GM18507 (cell line): ENCODE data around the gene TCL1B.
"Not testable (repeated sequence)": the region's sequence is repeated elsewhere in the genome, so short reads cannot be mapped to it uniquely, and the experiment has no call there.

Source experiments
- DNase-seq: peaks from one replicate; pipeline ENCODE4 v3.0.0; 2011; ENCODE audit warnings: low read depth; ENCODE audit not compliant: insufficient read length; ENCODE audit errors: extremely low spot score
- FAIRE-seq: peaks from 2 replicates; lab custom pipeline; 2011; peaks lifted over from hg19 to GRCh38; lab: Jason Lieb, UNC

Gene TCL1B

GRCh38 chr14:95665530-95665929 is 20.7 kb upstream of the TCL1B start:
- peak; percentile 56 for FAIRE-seq
- not testable (repeated sequence) for DNase-seq

DNA sequence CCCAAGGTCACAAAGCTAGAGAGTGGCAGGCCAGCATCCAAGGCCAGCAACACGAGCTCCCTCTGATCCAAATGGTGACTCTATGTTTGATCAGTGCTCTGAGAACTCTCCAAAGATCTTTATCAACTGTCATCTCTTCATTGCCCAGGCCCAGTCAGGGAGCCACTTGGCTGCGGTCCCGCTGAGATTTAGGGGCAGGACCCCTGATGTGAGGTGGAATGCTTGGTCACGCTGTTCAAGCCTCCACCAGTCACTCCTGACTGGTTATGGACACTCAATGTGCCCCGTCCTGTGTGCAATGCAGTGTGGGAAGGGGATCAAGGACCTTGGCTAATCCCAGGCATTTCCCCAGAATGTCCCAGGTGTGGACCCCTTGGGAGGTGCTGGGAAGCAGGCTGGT is 19.8 kb upstream of the TCL1B start:
- FAIRE-seq (no peak), DNase-seq (no peak)

- DNase-seq, result no peak
- peak; percentile 24 for FAIRE-seq
Observed at GRCh38 chr14:95667249-95667693, 19.0 kb upstream of the TCL1B start.

DNA sequence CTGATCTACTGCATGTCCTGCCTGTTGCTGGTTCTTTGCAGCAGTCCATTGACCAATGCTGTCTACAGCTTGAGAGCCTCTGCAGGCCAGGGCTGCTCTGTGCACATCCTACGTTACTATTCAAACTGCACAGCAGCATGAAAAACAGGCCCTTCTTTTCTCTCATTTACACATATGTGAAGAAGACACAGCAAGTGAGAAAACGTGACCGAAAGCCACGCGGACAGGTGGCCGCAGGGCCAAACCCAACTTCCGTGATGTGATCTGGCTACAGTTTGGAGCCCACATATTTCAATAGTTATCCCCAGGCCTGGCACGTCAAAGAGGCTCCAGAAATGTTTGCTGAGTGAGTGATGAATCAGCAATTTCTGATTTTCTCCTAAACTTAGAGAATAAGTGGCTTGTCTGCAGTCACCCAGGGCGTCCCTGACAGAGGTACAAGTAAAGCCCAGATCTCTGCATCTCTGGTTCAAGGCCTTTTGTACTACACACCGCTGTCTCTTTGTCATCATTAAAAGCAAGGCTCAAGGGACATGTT is 17.9 kb upstream of the TCL1B start:
- FAIRE-seq (peak; percentile 64), DNase-seq (no peak)

DNA sequence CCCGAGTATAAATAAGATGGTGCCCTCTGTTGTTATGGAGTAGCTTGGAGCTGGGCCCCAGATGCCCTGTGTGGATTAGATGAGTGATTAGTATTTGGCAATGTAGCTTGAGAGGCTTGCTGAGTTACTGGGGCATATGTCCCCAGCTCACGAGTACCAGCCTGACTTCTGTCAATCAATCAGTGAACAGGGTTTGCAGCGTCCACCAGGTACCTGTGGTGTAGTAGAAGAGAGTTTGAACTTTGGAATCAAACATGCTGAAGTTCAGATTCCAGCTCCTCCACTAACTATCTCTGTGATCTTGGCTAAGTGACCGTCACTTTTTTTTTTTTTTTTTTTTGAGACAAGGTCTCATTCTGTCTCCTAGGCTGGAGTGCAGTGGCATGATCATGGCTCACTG is 11.6 kb upstream of the TCL1B start:
- FAIRE-seq (no peak), DNase-seq (no peak)

DNA sequence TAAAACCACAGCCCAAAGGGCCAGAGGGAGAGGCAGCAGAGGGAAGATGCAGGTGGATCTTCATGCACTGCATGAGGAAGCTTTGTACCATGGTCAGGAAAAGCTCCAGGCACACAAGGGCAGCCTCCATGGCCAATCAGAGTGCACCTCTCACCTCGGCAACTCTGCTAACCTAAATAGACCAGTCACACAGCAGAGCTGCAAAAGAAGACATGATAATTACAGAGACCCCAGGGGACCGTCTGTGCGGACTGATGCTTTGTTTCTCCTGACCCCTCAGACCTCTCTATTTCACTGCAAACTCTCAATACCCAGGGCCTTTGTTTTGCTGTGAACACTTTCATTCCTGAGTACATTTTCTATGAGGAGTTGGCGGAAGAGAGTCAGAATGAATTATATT is 10.7 kb upstream of the TCL1B start:
- DNase-seq (no peak), FAIRE-seq (no peak)

GRCh38 chr14:95677179-95677835 is 8.9 kb upstream of the TCL1B start:
- DNase-seq, result no peak
- peak; percentile 35 for FAIRE-seq

DNA sequence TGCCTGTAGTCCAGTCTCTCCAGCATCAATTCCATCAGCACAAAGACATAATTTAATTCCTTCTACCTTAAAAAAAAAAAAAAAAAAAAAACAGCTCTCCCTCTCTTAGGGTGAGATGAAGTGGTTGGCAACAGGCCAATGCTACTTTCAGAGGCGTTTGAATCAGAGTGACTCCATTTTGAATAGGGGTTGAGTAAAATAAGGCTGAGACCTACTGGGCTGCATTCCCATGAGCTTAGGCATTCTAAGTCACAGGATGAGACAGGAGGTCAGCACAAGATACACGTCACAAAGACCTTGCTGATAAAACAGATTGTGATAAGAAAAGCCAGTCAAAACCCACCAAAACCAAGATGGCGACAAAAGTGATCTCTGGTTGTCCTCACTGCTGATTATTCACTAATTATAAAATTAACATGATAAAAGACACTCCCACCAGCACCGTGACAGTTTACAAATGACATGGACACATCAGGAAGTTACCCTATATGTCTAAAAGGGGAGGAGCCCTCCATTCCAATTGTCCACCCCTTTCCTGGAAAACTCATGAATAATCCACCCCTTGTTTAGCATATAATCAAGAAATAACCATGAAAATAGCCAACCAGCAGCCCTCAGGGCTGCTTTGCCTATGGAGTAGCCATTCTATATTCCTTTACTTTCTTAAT is 6.9 kb upstream of the TCL1B start:
- FAIRE-seq (no peak), DNase-seq (no peak)

DNA sequence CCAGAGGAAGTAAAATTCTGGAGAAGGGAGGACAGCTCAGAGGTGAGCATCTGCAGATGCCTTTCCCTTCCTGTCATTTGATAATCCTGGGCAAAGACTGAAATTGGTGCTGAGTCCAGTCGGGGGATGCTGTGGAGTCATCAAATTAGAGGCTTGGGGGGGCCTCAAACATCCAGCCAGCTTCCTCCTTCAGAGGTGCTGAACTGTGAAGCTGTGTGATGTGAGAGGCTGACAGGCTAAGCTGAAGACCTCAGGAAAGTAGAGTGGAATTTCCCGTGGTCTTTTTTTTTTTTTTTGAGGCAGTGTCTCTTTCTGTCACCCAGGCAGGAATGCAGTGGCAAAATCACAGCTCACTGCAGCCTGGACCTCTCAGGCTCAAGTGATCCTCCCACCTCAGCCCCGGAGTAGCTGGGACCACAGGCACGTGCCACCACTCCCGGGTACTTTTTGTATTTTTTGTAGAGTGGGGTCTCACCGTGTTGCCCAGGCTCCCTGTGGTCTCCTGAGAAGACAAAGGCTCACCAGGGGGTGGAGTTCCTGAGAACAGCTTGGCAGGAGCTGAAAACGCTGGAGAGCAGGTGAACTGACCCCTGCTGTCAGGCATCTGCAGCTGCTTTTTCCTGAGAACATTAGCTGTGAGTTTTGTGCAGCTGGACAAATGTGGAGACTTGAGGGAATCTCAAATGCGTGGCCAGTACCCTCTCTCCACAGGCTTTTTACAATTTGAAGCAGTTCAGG is 6.1 kb upstream of the TCL1B start:
- no peak for DNase-seq
- FAIRE-seq, result peak; percentile 80

- DNase-seq (no peak), FAIRE-seq (peak; percentile 21)
Observed at GRCh38 chr14:95681153-95681552, 5.1 kb upstream of the TCL1B start.

- peak; percentile 54 for DNase-seq
- FAIRE-seq, result peak; percentile 81
Observed at GRCh38 chr14:95683793-95684192, 2.4 kb upstream of the TCL1B start.

DNA sequence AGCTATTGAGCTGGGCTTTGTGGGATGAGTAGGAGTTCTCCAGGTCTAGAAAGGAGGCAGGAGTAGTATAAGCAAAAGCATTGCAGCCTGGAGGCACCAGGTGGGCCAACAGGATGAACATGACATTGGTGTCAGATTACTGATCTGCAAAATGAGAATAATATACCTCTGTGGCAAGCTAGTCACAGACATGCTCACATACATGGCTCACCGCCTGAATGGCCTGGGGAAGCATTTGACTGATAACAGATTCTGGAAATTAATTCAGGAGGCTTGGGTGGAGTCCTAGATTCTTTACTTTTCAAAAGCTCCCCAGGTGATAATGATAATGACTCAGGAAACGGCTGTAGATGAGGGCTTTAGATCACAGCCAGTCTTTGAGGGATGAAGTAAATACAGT is 709 bp downstream of the TCL1B start:
- FAIRE-seq, result no peak

GRCh38 chr14:95689441-95689840 is 3.2 kb downstream of the TCL1B start:
- DNase-seq (no peak), FAIRE-seq (no peak)

More for the DNA sequence above, 709 bp downstream of the TCL1B start:
- no peak for DNase-seq

GRCh38 chr14:95690815-95691214 is 4.6 kb downstream of the TCL1B start:
- FAIRE-seq (no peak), DNase-seq (no peak)

- DNase-seq (no peak), FAIRE-seq (no peak)
Observed at GRCh38 chr14:95691591-95691990, 5.4 kb downstream of the TCL1B start.

DNA sequence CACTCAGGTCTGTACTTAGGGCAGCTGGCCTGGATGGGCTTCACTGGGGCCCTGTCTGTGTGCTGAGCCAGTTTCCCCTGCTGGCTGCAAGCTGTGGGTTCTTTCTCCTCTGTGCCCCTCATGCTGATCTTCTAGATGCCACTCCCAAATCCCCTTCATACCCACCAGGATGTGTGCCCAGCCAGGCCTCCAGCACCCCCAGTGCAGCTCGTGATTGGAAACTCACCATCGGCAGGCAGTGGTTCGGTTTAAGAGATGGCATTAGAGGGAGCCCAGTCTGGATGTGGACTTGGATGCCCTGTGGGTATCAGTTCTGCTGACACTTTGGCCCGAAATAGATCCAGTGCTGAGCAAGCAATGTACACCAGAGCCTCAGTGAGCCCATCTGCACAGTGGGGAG is 5.9 kb downstream of the TCL1B start:
- no peak for FAIRE-seq

DNA sequence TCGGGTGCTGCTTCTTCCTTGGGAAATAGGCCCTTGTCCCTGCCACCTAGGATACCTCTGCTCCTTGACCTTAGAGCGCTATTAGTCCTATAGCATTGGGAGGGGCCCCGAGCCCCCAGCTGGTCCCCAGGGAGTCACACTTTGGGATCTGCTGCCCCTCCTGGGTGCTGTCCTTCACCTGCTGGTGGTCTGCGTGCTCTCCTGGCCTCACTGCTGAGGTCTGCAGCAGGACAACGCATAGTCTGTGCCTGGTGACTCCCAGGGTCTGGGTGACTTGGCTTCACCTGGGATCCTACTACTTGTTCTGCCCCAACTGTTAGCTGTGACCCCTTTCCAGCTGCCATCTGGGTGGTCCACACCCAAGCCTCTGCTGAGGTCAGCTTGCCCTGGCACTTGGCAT is 8.8 kb downstream of the TCL1B start:
- DNase-seq (no peak), FAIRE-seq (no peak)

More for the DNA sequence above, 5.9 kb downstream of the TCL1B start:
- DNase-seq, result no peak

DNA sequence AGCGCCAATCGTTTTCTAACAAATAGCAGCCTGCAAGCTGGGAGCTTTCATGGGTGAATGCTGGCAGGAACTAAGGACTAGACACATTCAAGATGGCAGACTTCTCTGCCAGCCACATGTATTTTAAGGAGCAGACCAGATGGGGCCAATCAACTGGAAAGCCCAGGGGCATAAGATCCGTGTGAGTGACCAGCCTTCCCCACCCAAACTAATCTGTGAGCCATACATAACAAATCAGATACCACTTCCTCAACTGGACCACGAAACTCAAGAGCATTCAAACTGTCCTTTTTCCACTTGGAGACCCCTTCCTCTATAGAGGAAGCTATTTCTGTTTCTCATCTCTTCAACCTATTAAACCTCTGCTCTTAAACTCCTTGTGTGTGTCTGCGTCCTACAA is 9.7 kb downstream of the TCL1B start:
- DNase-seq (no peak), FAIRE-seq (peak; percentile 63)

GRCh38 chr14:95696741-95697140 is 10.5 kb downstream of the TCL1B start:
- DNase-seq (no peak), FAIRE-seq (peak; percentile 62)

- no peak for DNase-seq
- FAIRE-seq, result peak; percentile 91
Observed at GRCh38 chr14:95697764-95698163, 11.5 kb downstream of the TCL1B start.
